GM13977 (cell line): ENCODE results near the gene WASL.

Source experiments
- DNase-seq: peaks from one replicate; pipeline ENCODE4 v3.0.0; 2012; ENCODE audit warnings: low spot score
- in situ Hi-C: fragments of 300-500 bp; cut with MboI; formaldehyde crosslinking; loops from one replicate; pipeline ENCODE4 v1.12.0; 2022; ENCODE audit warnings: low sequenced_read_pairs, low pct_unique_long_range_greater_than_20kb, mixed read lengths, inconsistent platforms; ENCODE audit not compliant: unreplicated experiment
- TF ChIP-seq, protein P1 (sequence below): IDR thresholded peaks from 2 replicates; pipeline ENCODE4 v1.5.1; 2012; ENCODE audit warnings: mild to moderate bottlenecking, control low read depth; ENCODE audit not compliant: insufficient read depth; ENCODE audit errors: extremely low read depth, missing control alignments

Gene WASL

DNA sequence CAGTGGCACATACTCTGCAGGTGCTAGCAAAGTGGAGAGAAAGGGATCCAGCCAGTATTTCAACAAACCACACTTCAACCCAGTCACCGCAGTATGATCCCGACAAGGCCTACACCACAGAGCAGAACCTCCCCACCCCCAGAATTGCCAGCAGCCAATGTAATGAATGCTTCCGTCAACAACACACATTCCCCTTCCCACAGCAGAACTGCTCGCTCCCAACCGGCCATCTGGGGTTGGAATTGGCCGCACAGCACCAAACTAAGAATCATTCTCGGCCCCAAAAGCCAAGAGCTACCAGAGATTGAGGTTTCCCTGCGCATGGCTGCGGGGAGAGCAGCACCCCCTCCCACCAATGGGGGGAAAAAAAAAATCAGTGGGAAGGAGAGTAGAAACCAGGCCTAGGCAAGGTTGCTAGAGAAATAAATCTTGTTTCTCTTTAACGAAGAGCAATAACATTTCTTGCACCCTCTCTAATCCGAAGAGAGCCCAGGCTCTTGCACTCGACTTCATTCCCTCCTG is 1.1 kb downstream of the WASL start:
- TF ChIP-seq, protein P1, sequence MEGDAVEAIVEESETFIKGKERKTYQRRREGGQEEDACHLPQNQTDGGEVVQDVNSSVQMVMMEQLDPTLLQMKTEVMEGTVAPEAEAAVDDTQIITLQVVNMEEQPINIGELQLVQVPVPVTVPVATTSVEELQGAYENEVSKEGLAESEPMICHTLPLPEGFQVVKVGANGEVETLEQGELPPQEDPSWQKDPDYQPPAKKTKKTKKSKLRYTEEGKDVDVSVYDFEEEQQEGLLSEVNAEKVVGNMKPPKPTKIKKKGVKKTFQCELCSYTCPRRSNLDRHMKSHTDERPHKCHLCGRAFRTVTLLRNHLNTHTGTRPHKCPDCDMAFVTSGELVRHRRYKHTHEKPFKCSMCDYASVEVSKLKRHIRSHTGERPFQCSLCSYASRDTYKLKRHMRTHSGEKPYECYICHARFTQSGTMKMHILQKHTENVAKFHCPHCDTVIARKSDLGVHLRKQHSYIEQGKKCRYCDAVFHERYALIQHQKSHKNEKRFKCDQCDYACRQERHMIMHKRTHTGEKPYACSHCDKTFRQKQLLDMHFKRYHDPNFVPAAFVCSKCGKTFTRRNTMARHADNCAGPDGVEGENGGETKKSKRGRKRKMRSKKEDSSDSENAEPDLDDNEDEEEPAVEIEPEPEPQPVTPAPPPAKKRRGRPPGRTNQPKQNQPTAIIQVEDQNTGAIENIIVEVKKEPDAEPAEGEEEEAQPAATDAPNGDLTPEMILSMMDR: no peak
- peak; percentile 40 for DNase-seq
- in situ Hi-C loops: no loop called here

DNA sequence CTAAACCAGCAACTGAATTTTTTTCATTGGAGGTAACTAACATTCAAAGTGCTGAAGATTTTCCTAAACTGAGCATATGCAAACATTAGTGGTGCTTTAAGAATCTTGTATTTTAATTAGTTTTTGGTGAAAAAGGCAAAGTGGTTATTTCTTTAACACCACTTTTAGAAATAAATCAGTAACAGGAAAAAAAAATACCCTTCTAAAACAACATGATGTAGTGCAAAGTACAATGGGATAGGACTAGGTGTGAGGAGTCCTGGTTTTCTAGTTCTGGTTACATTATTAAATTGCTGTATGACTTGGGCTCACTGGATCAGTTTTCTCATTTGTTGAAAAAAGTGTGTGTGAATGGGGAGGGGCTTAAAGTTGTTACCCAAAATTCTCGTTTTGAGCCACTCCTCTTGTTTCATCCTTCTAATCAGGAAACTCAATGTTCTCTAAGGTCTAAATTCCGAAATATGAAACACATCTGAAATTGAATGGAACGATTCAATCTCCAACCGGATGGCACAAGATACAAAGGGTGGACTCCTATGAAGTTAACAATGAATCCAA is 1.8 kb downstream of the WASL start:
- in situ Hi-C loops: no loop called here
- TF ChIP-seq, protein P1: no peak
- peak; percentile 28 for DNase-seq

DNA sequence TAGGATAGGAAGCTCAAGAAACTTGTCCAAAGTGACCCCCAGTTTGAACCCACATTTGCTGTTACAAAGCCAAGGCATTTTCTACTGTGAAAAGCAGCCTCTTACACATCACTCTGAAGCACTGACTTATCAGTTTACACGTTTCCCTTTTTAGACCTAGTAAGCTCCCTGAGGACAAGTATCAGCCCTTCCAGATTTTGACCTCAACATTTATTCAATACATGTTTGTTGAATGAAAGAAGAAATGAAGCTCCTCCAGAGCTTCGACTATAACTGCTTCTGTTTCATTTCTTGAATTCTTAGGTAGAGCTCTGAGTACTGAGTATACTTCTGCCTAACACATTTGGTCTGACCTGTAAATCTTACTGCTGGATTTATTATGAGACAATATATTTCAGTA is 2.7 kb downstream of the WASL start:
- in situ Hi-C loops: no loop called here
- TF ChIP-seq, protein P1: no peak

DNA sequence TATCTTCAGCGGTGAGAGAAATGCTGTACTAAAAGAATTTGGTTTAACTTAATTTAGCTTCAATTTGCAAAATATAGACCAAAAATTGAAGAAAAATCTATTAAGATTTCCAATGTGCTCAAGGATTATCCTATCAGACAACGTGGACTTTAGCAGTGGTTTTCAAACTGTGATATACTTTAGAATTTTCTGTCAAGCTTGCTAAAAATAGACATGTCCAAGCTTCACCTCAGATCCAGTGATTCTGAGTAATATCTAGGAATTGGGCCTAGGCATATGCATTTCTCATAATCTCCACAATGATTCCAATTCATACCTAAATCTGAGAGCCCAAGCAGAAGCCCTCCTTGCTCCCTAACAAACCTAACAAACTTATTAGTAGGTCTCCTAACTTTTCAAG is 3.4 kb downstream of the WASL start:
- DNase-seq: no peak

More for the DNA sequence above, 2.7 kb downstream of the WASL start:
- no peak for DNase-seq

DNA sequence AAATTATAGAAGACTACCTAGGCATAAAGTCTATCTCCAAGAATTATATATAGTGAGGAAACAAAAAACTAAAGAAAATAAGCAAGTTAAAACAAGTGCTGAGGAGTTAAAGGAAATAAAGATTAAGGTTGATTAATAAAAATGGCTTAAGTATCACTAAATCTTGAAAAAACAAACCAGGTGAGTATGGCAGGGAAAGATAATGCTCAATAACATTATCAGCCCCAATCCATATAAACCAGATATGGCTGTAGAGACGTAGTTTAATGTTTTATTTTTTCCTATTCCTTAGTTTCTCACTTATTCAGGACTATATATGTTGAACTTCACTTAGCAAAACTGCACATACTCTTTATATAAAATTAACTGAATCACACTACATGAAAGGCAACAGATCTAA is 4.4 kb downstream of the WASL start:
- in situ Hi-C loops: no loop called here
- DNase-seq: no peak
- TF ChIP-seq, protein P1: no peak

More for the DNA sequence above, 3.4 kb downstream of the WASL start:
- in situ Hi-C loops: no loop called here
- TF ChIP-seq, protein P1: no peak

DNA sequence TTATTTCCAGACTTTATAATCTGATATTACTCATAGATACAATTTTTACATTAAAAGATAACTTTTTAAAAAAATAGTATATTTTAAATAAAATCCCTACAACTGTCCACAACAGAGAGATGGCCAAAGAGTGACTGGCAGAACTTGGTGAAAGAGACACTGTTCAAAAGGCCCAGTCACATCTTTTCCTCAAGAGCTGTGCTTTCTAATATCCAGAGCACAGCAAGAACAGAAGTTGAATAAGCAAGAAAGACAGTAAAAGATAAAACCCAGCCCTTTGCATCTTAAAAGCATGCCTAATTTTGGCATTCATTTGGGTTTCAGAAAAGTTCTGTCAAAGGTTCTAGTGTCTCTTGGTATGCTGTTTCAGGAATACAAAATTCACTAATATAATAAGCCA is 6.9 kb downstream of the WASL start:
- in situ Hi-C loops: no loop called here
- TF ChIP-seq, protein P1: no peak
- no peak for DNase-seq
